Uterus (tissue), 2 donors: ENCODE measurements around the gene MYO9A.
"Not testable (repeated sequence)": the region's sequence is repeated elsewhere in the genome, so short reads cannot be mapped to it uniquely, and the experiment has no call there.

Source experiments
- POLR2A ChIP-seq, 2 donors: fragments of 450-650 bp; IDR thresholded peaks; one replicate each; pipeline ENCODE4 v1.6.1; 2016; ENCODE audit warnings: antibody characterized with exemption in 2 of 2, mild to moderate bottlenecking in 1 of 2, moderate library complexity in 1 of 2
- TF ChIP-seq, protein P1 (sequence below), 4 experiments: fragments of 200-600 bp in 2 of 4; fragments of 450-650 bp in 2 of 4; sonication (generic) in 2 of 4; IDR thresholded peaks; one replicate each; pipeline ENCODE4 v1.5.1; 2016 to 2019; ENCODE audit warnings: antibody characterized with exemption in 4 of 4, mild to moderate bottlenecking in 2 of 4, moderate library complexity in 1 of 4

GRCh38 chr15:72053297-72053696 lies 64.7 kb downstream of the MYO9A start:
- TF ChIP-seq, protein P1, sequence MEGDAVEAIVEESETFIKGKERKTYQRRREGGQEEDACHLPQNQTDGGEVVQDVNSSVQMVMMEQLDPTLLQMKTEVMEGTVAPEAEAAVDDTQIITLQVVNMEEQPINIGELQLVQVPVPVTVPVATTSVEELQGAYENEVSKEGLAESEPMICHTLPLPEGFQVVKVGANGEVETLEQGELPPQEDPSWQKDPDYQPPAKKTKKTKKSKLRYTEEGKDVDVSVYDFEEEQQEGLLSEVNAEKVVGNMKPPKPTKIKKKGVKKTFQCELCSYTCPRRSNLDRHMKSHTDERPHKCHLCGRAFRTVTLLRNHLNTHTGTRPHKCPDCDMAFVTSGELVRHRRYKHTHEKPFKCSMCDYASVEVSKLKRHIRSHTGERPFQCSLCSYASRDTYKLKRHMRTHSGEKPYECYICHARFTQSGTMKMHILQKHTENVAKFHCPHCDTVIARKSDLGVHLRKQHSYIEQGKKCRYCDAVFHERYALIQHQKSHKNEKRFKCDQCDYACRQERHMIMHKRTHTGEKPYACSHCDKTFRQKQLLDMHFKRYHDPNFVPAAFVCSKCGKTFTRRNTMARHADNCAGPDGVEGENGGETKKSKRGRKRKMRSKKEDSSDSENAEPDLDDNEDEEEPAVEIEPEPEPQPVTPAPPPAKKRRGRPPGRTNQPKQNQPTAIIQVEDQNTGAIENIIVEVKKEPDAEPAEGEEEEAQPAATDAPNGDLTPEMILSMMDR (IDR thresholded peaks at IDR 0.05), result not testable (repeated sequence)
- TF ChIP-seq POLR2A (IDR thresholded peaks at IDR 0.05), result not testable (repeated sequence)
